ENCODE data around the gene NPIPA1.
"Not testable (repeated sequence)": the region's sequence is repeated elsewhere in the genome, so short reads cannot be mapped to it uniquely, and the experiment has no call there.

DNA sequence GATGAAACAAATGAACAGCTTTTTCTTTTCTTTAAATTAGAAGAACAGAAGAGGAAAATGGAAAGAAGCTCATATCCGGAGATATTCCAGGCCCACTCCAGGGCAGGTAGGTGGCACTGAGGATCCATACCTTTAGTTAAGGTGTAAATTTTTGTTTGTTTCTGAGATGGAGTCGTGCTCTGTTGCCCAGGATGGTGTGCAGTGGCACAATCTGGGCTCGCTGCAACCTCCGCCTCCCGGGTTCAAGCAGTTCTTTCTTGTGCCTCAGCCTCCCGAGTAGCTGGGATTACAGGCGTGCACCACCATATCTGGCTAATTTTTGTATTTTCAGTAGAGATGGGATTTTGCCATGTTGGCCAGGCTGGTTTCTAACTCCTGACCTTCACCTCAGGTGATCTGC is 61.1 kb downstream of the NPIPA1 start:
- TF ChIP-seq CREB1 (CRISPR knock-in tag; IDR thresholded peaks at IDR 0.05); RELA (CRISPR knock-in tag; IDR thresholded peaks at IDR 0.05; ENCODE audit: borderline replicate concordance): not testable (repeated sequence)
- TF ChIP-seq, protein P1, sequence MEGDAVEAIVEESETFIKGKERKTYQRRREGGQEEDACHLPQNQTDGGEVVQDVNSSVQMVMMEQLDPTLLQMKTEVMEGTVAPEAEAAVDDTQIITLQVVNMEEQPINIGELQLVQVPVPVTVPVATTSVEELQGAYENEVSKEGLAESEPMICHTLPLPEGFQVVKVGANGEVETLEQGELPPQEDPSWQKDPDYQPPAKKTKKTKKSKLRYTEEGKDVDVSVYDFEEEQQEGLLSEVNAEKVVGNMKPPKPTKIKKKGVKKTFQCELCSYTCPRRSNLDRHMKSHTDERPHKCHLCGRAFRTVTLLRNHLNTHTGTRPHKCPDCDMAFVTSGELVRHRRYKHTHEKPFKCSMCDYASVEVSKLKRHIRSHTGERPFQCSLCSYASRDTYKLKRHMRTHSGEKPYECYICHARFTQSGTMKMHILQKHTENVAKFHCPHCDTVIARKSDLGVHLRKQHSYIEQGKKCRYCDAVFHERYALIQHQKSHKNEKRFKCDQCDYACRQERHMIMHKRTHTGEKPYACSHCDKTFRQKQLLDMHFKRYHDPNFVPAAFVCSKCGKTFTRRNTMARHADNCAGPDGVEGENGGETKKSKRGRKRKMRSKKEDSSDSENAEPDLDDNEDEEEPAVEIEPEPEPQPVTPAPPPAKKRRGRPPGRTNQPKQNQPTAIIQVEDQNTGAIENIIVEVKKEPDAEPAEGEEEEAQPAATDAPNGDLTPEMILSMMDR (IDR thresholded peaks at IDR 0.05): not testable (repeated sequence)
- TF ChIP-seq, protein P2, sequence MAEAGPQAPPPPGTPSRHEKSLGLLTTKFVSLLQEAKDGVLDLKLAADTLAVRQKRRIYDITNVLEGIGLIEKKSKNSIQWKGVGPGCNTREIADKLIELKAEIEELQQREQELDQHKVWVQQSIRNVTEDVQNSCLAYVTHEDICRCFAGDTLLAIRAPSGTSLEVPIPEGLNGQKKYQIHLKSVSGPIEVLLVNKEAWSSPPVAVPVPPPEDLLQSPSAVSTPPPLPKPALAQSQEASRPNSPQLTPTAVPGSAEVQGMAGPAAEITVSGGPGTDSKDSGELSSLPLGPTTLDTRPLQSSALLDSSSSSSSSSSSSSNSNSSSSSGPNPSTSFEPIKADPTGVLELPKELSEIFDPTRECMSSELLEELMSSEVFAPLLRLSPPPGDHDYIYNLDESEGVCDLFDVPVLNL (CRISPR knock-in tag; IDR thresholded peaks at IDR 0.05; ENCODE audit: borderline replicate concordance, low read depth): not testable (repeated sequence)
- TF ChIP-seq, protein P3, sequence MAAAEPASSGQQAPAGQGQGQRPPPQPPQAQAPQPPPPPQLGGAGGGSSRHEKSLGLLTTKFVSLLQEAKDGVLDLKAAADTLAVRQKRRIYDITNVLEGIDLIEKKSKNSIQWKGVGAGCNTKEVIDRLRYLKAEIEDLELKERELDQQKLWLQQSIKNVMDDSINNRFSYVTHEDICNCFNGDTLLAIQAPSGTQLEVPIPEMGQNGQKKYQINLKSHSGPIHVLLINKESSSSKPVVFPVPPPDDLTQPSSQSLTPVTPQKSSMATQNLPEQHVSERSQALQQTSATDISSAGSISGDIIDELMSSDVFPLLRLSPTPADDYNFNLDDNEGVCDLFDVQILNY (CRISPR knock-in tag; IDR thresholded peaks at IDR 0.05): not testable (repeated sequence)
